GM18498 (cell line): Measurements from ENCODE around the gene SLC45A3.

Experiments
- ATAC-seq: cut with Tn5 transposase; IDR thresholded peaks from one replicate; pipeline ENCODE4 v1.9.1; 2021; ENCODE audit warnings: mild to moderate bottlenecking, moderate library complexity; ENCODE audit not compliant: unreplicated experiment

The SLC45A3 gene

GRCh38 chr1:205670150-205670446, 10.2 kb downstream of the SLC45A3 start:
- no peak for ATAC-seq

GRCh38 chr1:205669341-205670149, 10.8 kb downstream of the SLC45A3 start:
- ATAC-seq: no peak

GRCh38 chr1:205668951-205669340, 11.4 kb downstream of the SLC45A3 start:
- ATAC-seq: no peak

GRCh38 chr1:205667909-205668643, 12.2 kb downstream of the SLC45A3 start:
- ATAC-seq: no peak

GRCh38 chr1:205666372-205667166, 13.7 kb downstream of the SLC45A3 start:
- no peak for ATAC-seq

GRCh38 chr1:205665201-205666045, 14.9 kb downstream of the SLC45A3 start:
- ATAC-seq: no peak

- ATAC-seq: no peak
Observed at GRCh38 chr1:205664399-205665017, 15.8 kb downstream of the SLC45A3 start.

GRCh38 chr1:205663286-205663936, 16.9 kb downstream of the SLC45A3 start:
- ATAC-seq: no peak

- ATAC-seq: no peak
Observed at GRCh38 chr1:205662791-205663190, 17.5 kb downstream of the SLC45A3 start.

- no peak for ATAC-seq
Observed at GRCh38 chr1:205662135-205662738, 18.1 kb downstream of the SLC45A3 start.

GRCh38 chr1:205661429-205662134, 18.7 kb downstream of the SLC45A3 start:
- ATAC-seq: no peak

GRCh38 chr1:205660361-205660760, 19.9 kb downstream of the SLC45A3 start:
- no peak for ATAC-seq

GRCh38 chr1:205658943-205659581, 21.2 kb downstream of the SLC45A3 start:
- peak; percentile 74 for ATAC-seq

- ATAC-seq: no peak
Observed at GRCh38 chr1:205656236-205656635, 24.1 kb downstream of the SLC45A3 start.

- ATAC-seq: no peak
Observed at GRCh38 chr1:205652984-205653383, 27.3 kb downstream of the SLC45A3 start.

- ATAC-seq: no peak
Observed at GRCh38 chr1:205650241-205650640, 30.1 kb downstream of the SLC45A3 start.

- ATAC-seq: no peak
Observed at GRCh38 chr1:205645519-205645918, 34.8 kb downstream of the SLC45A3 start.

GRCh38 chr1:205642679-205643307, 37.5 kb downstream of the SLC45A3 start:
- ATAC-seq: no peak
